Osteocyte (in vitro differentiated cells): ENCODE measurements around the gene FBXO28. TPM values are rescaled to one million over a fixed set of nuclear protein-coding genes. Genes with fewer than 3 reads are reported as not detected.

Experiments used
- DNase-seq: peaks from one replicate; pipeline ENCODE4 v3.0.0; 2021; ENCODE audit warnings: mixed read lengths; ENCODE audit not compliant: unreplicated experiment; ENCODE audit errors: extremely low spot score
- H3K27ac Mint-ChIP-seq: one replicate; pipeline ENCODE4 v1.8.0; 2021; ENCODE audit warnings: mild to moderate bottlenecking, mixed read lengths; ENCODE audit not compliant: unreplicated experiment
- H3K27me3 Mint-ChIP-seq: one replicate; pipeline ENCODE4 v1.8.0; 2021; ENCODE audit warnings: mixed read lengths; ENCODE audit not compliant: unreplicated experiment
- H3K36me3 Mint-ChIP-seq: one replicate; pipeline ENCODE4 v1.8.0; 2021; ENCODE audit warnings: mixed read lengths; ENCODE audit not compliant: unreplicated experiment
- H3K4me1 Mint-ChIP-seq: one replicate; pipeline ENCODE4 v1.8.0; 2021; ENCODE audit warnings: mixed read lengths; ENCODE audit not compliant: unreplicated experiment
- H3K4me3 Mint-ChIP-seq: one replicate; pipeline ENCODE4 v1.8.0; 2021; ENCODE audit warnings: mild to moderate bottlenecking, moderate library complexity, mixed read lengths; ENCODE audit not compliant: unreplicated experiment
- H3K9me3 Mint-ChIP-seq: one replicate; pipeline ENCODE4 v1.8.0; 2021; ENCODE audit warnings: mixed read lengths; ENCODE audit not compliant: unreplicated experiment
- total RNA-seq: library from RNA; stranded (reverse); gene quantifications from 2 replicates; pipeline ENCODE4 v1.2.1, GENCODE V29; 2021
- TF ChIP-seq, protein P1 (sequence below): fragments of 200-600 bp; sonication (generic); IDR thresholded peaks from 2 replicates; pipeline ENCODE4 v1.5.0; 2021; ENCODE audit warnings: antibody characterized with exemption, mild to moderate bottlenecking, moderate library complexity

FBXO28 gene
- total RNA-seq, 1 donor from 2014 or later, result 28.1 TPM

GRCh38 chr1:224175617-224176016, 61.7 kb downstream of the FBXO28 start:
- no peaks in the 10 kb centered on the region for H3K36me3 Mint-ChIP-seq
- no peaks in the 10 kb centered on the region for H3K9me3 Mint-ChIP-seq
- no peaks in the 10 kb centered on the region for H3K27me3 Mint-ChIP-seq
- peak overlapping the region; percentile 52 for H3K27ac Mint-ChIP-seq
- H3K4me3 Mint-ChIP-seq, result peak overlapping the region; percentile 59
- peak; percentile 82 for DNase-seq
- peaks cover 16% of the 10 kb centered on the region for H3K4me1 Mint-ChIP-seq
- TF ChIP-seq, protein P1, sequence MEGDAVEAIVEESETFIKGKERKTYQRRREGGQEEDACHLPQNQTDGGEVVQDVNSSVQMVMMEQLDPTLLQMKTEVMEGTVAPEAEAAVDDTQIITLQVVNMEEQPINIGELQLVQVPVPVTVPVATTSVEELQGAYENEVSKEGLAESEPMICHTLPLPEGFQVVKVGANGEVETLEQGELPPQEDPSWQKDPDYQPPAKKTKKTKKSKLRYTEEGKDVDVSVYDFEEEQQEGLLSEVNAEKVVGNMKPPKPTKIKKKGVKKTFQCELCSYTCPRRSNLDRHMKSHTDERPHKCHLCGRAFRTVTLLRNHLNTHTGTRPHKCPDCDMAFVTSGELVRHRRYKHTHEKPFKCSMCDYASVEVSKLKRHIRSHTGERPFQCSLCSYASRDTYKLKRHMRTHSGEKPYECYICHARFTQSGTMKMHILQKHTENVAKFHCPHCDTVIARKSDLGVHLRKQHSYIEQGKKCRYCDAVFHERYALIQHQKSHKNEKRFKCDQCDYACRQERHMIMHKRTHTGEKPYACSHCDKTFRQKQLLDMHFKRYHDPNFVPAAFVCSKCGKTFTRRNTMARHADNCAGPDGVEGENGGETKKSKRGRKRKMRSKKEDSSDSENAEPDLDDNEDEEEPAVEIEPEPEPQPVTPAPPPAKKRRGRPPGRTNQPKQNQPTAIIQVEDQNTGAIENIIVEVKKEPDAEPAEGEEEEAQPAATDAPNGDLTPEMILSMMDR, result no peak

DNA sequence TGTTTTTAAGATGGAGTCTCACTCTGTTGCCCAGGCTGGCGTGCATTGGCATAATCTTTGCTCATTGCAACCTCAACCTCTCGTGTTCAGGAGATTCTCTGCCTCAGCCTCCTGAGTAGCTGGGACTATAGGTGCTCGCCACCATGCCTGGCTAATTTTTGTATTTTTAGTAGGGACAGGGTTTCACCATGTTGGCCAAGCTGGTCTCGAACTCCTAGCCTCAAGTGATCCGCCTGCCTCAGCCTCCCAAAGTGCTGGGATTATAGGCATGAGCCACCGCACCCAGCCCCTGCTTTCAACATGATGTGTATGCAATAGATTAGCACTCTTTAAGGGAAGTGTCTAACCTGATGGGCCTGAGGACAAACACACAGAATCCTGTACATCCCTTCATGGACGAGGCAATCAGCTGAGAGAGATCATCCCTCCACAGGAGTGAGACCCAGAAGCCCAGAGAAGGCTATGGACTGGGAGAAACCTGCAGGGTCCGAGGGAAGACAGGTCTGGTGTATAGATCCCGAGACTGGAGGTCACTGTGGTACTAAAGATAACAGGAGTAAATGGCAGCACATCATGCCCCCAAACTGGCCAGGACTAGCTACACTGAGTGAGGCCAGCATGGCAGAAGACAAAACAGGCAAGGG, 63.6 kb downstream of the FBXO28 start:
- Mint-ChIP-seq H3K4me3 (no peak overlapping the region), H3K4me1 (peaks cover 20% of the 10 kb centered on the region), H3K9me3 (no peaks in the 10 kb centered on the region), H3K27me3 (no peaks in the 10 kb centered on the region), H3K36me3 (no peaks in the 10 kb centered on the region), H3K27ac (no peak overlapping the region)
- DNase-seq, result peak; percentile 56
- TF ChIP-seq, protein P1, result no peak

DNA sequence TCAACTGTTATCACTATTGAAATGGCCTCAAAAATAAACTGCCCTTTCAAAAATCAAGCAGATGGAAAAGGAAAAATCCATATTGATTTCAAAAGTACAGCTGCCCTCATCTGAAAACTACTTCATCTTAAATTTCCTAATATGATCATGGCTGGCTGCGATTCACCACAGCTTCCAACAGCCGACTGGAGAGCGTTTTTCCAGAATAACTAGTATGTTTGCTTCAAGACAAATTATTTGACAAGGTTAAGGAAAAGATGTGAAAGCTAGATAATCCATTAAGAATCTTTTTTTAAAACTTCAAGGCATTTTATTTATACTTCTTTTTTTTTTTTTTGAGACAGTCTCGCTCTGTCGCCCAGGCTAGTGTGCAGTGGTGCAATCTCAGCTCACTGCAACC, 65.0 kb downstream of the FBXO28 start:
- Mint-ChIP-seq H3K4me3 (no peak overlapping the region), H3K36me3 (no peaks in the 10 kb centered on the region), H3K4me1 (peaks cover 18% of the 10 kb centered on the region), H3K27me3 (no peaks in the 10 kb centered on the region), H3K27ac (no peak overlapping the region), H3K9me3 (no peaks in the 10 kb centered on the region)
- no peak for DNase-seq
- TF ChIP-seq, protein P1, result no peak

GRCh38 chr1:224180783-224181452, 67.0 kb downstream of the FBXO28 start:
- Mint-ChIP-seq H3K27ac (no peak overlapping the region), H3K4me1 (peaks cover 29% of the 10 kb centered on the region), H3K27me3 (no peaks in the 10 kb centered on the region), H3K4me3 (no peak overlapping the region), H3K9me3 (no peaks in the 10 kb centered on the region), H3K36me3 (no peaks in the 10 kb centered on the region)
- no peak for DNase-seq
- TF ChIP-seq, protein P1, result no peak

DNA sequence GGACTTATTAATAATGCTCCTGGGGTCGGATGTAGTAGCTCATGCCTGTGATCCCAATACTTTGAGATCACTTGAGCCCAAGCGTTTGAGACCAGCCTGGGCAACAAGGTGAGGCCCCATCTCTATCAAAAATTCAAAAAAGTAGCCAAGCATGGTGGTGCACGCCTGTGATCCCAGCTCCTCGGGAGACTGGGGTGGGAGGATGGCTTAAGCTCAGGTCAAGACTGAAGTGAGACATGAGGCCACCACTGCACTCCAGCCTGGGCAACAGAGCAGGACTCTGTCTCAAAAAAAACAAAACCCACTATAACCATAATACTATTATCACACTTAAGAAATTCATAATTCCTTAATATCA, 67.5 kb downstream of the FBXO28 start:
- no peak for DNase-seq
- no peaks in the 10 kb centered on the region for H3K27me3 Mint-ChIP-seq
- TF ChIP-seq, protein P1, result no peak
- no peaks in the 10 kb centered on the region for H3K36me3 Mint-ChIP-seq
- H3K4me1 Mint-ChIP-seq, result peaks cover 31% of the 10 kb centered on the region
- H3K4me3 Mint-ChIP-seq, result no peak overlapping the region
- no peaks in the 10 kb centered on the region for H3K9me3 Mint-ChIP-seq
- H3K27ac Mint-ChIP-seq, result no peak overlapping the region
